Gastroesophageal sphincter (tissue), 3 donors: Measurements from ENCODE around the gene TUBGCP3.

Experiments
- POLR2A ChIP-seq, 2 donors: fragments of 450-650 bp; IDR thresholded peaks; one replicate each; pipeline ENCODE4 v1.6.1; 2017; ENCODE audit warnings: antibody characterized with exemption in 2 of 2, mild to moderate bottlenecking in 2 of 2, moderate library complexity in 1 of 2
- TF ChIP-seq, protein P1 (sequence below), 4 experiments: fragments of 200-600 bp in 2 of 4; fragments of 450-650 bp in 2 of 4; sonication (generic) in 1 of 4; IDR thresholded peaks; one replicate each; pipeline ENCODE4 v1.5.1; 2017 to 2019; ENCODE audit warnings: antibody characterized with exemption in 4 of 4, mild to moderate bottlenecking in 2 of 4, moderate library complexity in 2 of 4

DNA sequence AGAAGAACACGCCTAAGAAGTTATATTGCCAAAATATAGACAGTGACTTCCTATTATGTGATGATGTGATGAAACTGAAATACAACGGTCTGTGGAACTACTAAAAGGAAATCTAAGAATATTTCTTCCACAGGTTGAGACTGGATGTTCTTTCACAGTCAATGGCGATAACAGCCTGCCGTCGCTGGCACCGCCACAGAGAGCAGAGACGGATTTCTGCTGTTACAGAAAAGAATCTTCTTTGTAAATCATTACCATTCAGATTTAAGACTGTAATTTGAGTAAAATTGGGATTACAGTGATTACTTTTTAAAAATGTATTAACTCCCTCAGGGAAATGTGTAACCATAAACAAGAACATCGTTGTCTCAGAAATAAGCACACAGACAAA, 100.8 kb downstream of the TUBGCP3 start:
- no peak for TF ChIP-seq POLR2A (IDR thresholded peaks at IDR 0.05)
- TF ChIP-seq, protein P1, sequence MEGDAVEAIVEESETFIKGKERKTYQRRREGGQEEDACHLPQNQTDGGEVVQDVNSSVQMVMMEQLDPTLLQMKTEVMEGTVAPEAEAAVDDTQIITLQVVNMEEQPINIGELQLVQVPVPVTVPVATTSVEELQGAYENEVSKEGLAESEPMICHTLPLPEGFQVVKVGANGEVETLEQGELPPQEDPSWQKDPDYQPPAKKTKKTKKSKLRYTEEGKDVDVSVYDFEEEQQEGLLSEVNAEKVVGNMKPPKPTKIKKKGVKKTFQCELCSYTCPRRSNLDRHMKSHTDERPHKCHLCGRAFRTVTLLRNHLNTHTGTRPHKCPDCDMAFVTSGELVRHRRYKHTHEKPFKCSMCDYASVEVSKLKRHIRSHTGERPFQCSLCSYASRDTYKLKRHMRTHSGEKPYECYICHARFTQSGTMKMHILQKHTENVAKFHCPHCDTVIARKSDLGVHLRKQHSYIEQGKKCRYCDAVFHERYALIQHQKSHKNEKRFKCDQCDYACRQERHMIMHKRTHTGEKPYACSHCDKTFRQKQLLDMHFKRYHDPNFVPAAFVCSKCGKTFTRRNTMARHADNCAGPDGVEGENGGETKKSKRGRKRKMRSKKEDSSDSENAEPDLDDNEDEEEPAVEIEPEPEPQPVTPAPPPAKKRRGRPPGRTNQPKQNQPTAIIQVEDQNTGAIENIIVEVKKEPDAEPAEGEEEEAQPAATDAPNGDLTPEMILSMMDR (IDR thresholded peaks at IDR 0.05), result no peak
